Measurements from ENCODE around the gene MFGE8.

Gene MFGE8

GRCh38 chr15:88897456-88898194 is 15.6 kb downstream of the MFGE8 start:
- DNase-seq = no peak

GRCh38 chr15:88897142-88897455 is 16.1 kb downstream of the MFGE8 start:
- no peak for DNase-seq

- no peak for DNase-seq
Observed at GRCh38 chr15:88896333-88897033, 16.7 kb downstream of the MFGE8 start.

GRCh38 chr15:88894819-88895767 is 18.1 kb downstream of the MFGE8 start, which contains the start of gene HAPLN3:
Gene HAPLN3, minus strand, starts transcription at chr15:88895544. Its CDS starts 8,246 bp downstream, at chr15:88887298.
- no peak for DNase-seq

GRCh38 chr15:88894348-88894818 is 18.8 kb downstream of the MFGE8 start:
- DNase-seq = no peak

GRCh38 chr15:88891540-88892254 is 21.5 kb downstream of the MFGE8 start:
- no peak for DNase-seq

DNA sequence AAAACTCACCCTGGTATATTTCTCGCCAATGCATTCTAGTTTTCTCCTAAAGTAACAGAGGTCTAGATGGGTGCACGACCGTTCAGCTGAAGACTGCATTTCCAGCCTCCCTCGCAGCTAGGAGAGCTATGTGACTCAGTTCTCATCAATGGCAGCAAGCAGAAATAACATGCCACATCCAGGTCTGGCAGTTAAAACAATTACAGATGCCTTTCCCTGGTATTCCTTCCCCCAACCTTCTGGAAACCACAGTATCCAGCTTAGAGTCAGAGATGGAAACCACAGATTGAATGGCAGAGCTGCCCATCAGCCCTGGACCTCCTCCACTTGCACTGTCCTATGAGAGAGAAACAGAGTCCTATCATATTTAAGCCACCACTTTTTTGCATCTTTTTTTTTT is 22.7 kb downstream of the MFGE8 start:
- DNase-seq = no peak

DNA sequence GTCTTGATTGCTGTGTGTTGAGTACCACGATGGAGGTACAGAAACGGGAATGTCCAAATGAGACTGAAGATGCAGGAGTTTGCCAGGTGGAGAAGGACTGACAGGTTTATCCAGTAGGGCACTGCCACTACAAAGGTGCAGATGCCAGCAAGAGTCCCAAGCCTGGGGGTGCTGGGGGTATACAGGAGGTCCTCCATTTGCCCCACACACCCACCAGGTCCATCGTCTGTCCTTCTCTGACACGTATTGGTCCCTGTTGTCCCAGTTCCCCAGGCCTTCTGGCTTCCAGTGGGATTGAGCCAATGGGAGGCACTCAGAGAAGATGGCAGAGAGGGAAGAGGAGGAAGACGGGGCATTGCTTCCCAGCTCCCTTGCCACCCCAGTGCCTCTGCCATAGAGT is 24.5 kb downstream of the MFGE8 start:
- no peak for DNase-seq

DNA sequence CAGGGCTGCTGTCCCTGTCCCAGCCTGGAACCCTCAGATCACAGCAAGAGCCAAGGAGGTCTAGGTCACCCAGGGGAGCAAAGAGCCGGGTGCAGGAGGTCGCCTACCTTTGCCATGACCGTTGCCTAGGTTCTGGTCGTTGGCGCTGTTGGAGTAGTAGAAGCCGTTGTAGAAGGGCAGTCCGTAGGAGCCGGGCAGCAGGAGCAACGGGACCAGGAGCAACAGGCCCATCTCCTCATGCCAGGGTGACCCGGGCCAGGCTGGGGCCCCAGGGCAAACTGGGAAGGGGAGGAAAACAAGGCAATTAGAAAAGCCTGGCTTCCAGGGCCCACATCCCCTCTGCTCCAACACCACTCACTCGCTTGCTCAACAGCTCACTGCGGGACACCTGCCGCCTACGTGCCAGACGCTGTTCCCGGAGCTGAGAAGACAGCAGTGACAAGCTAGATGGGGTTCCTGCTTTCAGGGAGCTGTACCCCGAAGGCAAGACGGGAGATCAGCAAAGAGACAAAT is 26.1 kb downstream of the MFGE8 start:
- DNase-seq = no peak

DNA sequence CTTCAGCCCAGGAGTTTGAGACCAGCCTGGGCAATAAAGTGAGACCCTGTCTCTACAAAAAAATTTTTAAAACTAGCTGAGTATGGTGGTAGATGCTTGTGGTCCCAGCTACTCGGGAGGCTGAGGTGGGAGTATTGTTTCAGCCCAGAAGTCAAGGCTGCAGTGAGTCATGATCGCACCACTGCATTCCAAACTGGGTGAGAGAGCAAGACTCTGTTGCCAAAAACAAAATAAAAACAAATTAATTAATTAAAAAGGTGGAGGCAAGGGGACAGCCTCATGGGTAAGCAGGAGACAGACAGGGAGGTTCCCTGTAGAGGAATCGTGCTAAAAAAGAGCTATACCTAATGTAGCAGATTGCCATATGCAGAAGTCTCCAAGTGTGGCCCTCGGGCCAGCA is 30.4 kb downstream of the MFGE8 start:
- DNase-seq = no peak

GRCh38 chr15:88881775-88882174 is 31.4 kb downstream of the MFGE8 start:
- no peak for DNase-seq

GRCh38 chr15:88880944-88881740 is 32.0 kb downstream of the MFGE8 start:
- DNase-seq = no peak

GRCh38 chr15:88878720-88879184 is 34.4 kb downstream of the MFGE8 start:
- DNase-seq = no peak

DNA sequence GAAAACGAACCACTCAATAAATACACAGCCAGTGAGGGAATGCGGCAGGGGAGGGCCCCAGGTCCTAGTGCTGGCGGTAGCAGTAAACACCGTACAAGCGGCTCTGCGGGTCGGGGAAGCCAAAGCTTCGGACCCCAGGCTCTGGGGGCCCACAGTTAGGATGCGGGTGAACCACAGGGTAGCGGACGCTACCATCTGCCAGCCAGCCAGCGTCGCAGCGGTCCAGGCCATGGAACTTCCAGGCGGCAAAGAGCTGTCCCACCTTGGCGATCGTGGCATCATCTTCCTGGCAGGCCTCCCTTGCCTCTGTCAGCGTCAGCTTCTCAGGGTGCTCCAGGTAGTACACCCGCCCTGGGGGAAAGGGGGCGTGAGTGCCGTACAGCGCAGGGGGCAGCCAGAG is 35.3 kb downstream of the MFGE8 start:
- DNase-seq = no peak

- no peak for DNase-seq
Observed at GRCh38 chr15:88877415-88877814, 35.8 kb downstream of the MFGE8 start.

DNA sequence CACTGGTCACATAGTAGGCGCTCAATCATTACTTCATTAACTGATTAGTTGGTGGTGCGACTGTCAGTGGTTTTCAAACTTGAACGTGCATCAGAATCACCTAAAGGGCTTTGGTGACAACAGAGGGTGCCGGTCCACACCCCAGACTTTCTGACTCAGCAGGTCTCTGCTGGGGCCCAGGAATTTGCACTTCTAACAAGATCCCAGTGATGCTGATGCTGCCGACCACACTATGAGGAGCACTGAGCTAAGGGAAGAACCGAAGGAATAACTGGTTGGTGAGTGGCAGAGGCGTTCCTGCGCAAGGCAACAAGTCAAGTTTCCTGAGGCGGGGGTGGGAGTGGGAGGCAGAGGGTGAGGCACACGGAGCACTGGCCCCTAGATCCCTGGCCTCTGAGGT is 36.6 kb downstream of the MFGE8 start:
- DNase-seq = no peak

DNA sequence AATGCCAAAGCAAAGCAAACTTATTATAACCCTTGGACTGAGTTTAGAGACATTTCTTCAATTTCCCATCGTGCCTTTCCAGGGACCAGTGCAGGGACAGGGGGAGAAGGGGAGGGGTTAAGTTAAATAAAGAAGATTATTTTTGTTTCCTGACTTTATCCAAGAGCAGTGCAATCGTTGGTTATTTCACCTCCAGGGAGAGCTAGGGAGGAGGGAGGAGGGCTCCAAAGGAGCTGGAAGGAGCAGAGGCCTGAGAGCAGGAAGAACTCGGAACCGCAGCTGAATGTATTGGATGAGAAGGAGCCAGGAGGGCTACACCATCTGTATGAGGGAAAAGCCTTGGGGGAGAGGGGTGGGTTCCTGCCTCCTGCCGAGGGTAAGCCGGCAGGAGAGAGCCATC is 38.5 kb downstream of the MFGE8 start:
- no peak for DNase-seq

DNA sequence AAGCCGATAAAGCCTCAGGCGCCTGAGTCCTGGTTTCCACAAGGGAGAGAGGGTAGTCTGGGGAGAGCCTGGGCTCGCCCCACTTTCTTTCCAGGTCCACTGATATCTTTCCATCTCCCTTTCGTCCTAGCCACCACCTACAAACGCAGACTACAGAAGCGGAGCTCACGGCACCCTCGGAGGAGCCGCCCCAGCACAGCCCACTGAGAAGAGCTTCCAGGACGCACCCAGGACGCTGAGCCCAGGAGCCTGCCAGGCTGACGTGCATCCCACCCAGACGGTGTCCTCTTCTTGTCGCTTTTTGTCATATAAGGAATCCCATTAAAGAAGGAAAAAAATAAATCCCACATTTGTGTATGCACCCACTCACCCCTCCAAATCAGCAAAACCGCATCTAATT is 38.9 kb downstream of the MFGE8 start:
- no peak for DNase-seq

DNA sequence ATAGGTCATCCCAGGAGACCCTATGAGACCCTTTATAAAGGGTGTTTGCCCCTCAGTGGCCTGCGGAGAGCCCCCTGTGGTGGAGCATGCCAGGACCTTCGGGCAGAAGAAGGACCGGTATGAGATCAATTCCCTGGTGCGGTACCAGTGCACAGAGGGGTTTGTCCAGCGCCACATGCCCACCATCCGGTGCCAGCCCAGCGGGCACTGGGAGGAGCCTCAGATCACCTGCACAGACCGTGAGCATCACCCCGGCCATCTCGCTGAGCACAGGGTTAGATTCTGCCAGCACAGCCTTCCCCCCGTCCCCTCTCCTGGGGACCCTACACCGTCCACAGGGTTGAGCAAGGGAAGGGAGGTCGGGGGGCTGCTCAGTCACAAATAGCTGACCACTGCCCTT is 39.4 kb downstream of the MFGE8 start:
- no peak for DNase-seq

- no peak for DNase-seq
Observed at GRCh38 chr15:88872706-88873105, 40.5 kb downstream of the MFGE8 start.

DNA sequence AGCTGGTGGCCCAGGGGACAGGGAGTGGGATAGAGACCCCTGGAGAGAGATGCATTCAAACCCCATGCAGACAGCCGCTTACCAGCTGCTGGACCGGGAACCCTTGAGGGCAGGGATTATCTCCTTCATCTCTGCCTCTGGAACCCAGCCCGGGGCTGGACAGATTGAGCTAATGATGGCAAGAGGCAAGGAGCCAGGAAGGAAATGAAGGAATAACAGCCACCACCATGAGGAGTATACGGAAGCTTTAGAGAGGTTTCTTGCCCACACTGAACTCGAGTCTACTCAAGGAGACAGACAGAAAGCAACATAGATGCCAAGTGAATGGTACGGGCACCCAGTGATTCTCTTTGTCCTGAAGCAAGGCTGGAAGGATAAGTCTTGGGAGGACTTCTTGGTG is 41.1 kb downstream of the MFGE8 start:
- no peak for DNase-seq

- DNase-seq = no peak
Observed at GRCh38 chr15:88871313-88871712, 41.9 kb downstream of the MFGE8 start.
